ENCODE data around the gene PTGIR.
"Not testable (repeated sequence)": the region's sequence is repeated elsewhere in the genome, so short reads cannot be mapped to it uniquely, and the experiment has no call there.

The PTGIR gene

DNA sequence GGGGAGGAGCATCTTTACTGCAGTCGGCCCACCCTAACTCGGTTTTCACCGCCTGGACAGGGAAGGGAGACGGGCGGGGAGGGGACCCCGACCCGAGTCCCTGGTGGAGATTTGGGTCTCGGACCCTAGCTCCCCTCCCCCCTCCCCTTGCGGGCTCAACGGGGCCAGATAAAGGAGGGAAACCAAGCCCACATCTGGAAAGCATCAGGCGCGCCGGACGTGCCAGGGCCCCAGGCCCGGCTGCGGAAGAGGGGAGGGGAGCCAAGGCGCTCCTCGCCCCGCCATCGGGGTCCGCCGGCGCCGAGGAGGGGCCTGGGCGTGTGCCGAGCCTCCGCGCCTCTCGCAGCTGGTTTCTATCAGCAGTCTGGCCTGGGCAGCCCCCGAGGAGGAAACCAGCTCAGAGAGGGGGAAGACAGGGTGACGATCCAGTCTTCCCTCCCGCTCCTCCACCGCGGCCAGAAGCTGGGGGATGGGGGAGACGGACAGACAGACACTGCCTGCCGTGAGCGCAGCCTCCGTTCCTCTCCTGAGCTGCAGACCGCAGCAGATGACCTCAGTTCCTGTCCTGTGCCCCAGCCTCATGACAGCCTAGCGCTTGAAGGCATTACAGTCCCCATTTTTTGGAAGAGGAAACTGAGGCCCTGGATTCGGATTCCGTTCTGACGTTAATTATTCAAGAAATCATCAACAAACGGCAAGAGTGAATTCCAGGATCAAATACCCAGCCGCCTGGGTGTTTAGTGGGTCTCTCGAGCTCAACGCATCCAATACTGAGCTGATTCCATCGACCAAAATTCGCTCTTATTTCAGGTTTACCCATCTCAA is 14.7 kb upstream of the PTGIR start:
- DNase-seq, result peak; percentile 70

DNA sequence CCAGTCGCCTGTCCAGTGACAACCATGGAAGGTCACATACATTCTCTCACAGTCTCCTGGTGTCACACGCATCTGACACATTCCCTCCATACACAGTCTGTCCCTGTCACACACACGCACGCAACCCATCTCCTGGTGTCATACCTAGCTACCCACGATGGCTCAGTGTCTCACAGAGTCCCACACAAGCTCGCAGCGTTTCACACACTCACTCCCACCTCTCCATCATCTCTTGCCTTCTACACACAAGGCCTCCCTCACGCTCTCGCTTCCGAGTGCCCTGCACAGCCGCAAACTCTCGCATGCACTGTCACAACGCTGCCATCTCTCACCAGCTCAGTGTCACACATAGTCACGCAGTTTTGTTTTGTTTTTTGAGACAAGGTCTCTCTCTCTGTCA is 12.3 kb upstream of the PTGIR start:
- no peak for DNase-seq

DNA sequence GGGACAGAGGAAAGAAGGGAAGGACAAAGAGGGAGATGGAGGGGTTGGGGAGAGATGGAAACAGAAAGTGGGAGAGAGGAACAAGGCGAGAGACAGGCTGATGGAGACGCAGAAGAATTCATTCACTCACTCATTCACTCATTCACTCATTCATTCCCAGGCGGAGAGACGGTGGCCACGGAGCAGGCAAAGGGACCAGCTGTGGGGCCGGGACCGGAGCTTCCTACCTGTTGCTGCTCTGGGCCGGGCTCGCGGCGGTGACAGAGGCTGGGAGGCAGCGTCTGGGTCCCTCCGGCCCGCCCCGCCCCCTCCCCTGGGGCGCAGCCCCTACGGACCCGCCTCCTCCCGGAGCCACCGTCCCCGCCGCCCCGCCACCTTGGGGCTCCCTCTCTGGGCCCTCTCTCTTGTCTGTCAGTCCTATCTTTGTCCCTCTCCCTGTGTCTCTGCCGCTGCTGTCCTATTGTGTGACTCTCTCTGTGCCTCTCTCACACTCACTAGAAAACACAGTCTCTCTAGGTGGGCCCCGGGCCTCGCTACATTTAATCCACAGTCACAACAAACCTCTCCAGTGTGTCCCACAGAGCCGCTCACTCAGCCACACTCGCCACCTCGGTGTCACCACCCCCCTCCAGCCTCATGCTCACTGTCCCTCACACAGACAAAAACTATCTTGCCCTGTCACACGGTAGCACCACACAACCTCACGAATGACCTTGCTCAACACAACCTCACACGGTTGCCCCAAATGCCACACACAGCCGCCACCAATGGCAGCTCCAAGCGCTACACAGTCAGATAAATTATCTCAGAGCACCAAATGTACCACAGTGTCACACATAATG is 11.3 kb upstream of the PTGIR start, which contains the start of gene GNG8:
Gene GNG8, minus strand, starts transcription at position 283 of the 842 bp plus-strand sequence. CDS start 1,520 bp downstream, outside the sequence.
- DNase-seq, result peak; percentile 61

DNA sequence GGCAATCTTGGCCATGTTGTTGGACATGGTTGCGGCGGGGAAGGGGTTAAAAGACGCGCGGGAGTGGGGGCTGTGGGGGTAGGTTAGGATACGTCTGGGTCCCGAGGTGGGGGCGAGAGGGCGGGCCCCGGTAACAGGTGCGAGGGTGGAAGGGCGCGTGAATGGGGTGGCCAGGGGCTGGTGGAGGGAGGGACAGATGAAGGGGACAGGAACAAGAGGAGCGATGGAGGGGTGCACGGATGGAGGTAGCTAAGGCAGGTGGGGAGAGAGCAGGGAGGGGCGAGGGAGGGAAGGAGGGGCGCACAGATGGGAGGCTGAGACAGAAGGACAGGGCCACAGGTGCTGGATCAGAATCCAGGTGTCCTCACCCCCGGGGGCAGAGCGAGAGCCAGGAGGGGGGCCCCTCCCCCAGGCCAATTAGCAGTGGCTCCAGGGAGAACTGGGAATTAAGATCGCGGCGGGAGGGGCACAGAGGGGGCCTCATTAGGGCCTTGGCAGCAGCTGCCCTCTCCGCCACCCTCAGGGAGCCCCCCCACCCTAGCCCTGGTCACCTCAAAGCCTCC is 9.8 kb upstream of the PTGIR start:
- DNase-seq, result peak; percentile 96

DNA sequence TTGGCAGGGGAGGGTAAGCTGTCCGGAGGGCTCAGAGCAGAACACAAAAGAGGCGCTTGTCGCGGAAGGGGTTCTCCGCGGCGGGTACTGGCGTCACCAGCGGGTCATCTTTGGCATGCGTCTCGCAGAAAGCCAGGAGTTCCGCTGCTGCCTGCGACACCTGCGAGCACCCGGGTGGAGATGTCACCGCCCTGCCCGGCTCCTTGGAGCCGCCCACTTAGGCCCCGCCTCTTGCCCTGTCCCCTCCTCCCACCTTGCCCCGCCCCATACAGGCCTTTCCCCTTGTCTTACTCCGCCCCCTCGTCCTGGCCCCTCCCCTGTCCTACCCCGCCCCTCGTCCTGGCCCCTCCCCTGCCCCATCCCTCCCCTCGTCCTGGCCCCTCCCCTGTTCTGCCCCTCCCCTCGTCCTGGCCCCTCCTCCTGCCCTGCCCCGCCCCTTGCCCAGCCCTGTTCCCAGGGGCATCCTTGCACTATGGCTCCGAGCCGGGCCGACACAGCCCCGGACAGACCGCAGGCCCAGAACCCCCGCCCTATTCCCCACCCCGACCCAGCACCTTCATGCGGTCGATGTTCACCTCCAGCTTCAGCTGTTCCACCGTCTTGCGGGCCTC is 9.3 kb upstream of the PTGIR start:
- DNase-seq, result peak; percentile 93

DNA sequence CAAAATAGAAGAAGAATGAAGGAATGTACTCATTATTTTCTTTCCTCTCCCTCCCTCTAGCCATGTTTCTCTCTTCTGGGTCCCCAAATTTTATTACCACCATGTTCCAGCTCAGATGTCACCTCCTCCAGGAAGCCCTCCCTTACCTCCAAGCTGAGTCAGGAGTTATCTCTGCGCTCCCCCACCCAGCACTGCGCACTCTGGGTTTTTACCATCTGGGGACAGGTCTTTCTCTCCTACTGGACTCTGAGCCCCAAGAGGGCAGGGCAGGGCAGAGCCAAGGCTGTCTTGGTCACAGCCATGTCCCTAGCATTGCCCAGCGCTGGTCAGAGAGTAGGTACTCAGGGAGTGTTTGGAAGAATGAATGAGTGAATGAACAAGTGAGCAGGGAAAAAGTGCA is 8.2 kb upstream of the PTGIR start:
- no peak for DNase-seq

DNA sequence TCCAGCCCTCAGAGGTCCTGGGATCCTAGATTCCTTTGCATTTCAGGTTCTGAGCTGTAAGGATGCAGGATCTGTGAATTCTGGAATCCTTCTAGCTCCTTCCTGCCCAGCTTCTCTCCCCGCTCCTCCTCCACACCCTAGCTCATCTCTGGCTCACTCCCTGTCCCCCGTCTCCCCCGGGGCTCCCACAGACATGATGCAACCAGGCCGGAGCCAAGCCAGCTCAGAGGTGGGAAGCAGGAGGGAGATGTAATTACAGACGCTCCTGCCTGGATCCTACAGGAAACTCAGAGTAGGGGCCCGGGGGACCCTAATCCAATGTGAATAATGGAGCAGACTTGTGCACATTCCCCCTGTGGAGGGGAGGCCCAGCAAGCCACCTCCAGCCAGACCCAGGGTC is 6.6 kb upstream of the PTGIR start:
- peak; percentile 23 for DNase-seq

DNA sequence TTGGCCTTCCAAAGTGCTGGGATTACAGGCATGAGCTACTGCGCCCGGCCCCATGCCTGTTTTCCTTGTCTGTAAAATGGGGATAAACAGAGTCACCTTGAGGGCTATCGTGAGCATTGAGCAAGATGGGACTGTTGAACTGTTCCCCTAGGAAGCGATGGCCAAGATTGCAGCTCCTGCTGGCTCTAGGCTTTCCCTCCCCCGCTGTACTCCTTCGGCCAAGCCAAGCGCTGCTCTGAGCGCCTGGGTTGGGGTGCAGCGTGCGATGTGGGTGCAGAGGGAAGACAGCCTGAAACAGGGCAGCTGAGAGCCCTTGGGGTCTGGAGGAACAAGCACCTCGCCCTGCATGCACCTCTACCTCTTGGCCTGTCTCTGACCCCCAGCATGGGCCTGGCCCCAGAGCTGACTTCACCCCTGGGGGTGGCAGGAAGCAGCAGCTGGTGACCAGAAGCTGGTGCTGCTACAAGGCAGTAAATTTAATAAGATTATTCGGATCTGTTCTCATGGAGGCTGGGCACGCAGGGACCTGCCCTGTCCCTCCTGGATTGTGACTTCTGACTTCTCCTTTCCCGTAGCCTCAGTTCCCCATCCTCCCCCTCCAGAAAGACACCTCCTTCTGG is 5.8 kb upstream of the PTGIR start:
- peak; percentile 24 for DNase-seq

DNA sequence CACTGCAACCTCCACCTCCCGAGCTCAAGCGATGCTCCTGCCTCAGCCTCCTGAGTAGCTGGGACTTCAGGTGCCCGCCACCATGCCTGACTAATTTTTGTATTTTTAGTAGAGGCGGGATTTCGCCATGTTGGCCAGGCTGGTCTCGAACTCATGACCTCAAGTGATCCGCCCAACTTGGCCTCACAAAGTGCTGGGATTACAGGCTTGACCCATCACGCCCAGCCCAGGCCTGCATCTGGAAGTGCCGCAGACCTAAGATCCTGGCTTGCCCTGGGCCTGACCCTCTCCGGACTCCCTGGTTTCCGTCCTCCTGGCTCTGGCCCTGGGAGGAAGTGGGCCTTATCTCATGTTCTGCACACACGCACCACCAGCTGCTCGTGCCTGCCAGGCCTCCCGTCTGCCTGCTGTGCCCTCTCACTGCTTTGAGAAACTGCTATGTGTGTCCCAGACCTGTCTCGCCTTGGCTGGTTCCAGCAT is 4.7 kb upstream of the PTGIR start:
- no peak for DNase-seq

DNA sequence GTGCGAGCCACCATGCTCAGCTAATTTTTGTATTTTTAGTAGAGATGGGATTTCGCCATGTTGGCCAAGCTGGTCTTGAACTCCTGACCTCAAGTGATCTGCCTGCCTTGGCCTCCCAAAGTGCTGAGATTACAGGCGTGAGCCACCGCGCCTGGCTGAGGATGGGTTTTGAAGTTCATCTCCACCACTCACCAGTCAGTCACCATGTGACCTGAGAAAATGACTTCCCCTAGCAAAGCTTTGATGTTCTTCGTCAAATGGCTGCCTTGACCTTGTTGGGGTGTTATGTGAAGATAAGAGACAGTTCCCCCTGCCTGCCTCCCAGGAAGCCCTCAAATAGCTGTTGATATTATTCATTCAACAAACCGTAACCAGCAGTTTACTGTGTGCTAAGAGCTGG is 4.1 kb upstream of the PTGIR start:
- DNase-seq, result not testable (repeated sequence)

DNA sequence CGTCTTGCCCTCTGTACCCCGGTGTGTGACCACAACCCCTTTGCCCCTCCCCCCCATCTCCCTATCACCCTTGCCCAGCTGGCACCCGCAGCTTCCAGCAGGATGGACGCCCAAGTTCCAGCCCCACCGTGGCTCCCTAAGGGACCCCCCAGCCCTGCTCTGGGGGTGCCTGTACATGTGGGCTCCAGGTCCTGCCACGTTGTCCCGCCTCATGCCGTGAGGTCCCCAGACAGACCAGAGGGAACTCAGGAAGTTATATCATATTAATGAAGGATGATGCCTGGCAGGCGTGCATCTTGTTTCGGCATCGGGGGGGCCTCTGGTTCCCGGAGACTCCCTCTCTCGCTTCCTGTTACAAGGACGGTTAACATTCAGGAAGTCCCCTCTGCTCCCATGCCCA is 1.6 kb upstream of the PTGIR start:
- no peak for DNase-seq

DNA sequence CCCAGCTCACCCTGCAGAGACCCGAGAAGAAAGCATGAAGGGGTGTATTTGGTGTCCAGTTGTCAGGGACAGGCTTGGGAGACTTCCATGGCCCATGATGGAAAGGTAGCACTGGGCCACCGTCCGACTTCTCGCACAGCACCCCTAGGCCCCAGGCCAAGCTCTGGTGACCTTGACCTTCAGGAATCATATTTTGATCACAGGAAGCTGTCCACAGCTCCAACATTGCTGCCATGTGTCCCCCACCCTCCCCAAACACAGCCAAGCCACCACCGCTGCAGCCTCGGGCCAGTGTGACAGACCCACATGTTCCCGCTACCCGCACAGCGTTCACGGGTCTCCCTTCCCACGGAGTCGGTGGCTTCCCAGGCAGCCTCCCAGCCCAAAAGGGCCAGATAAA is 842 bp upstream of the PTGIR start:
- DNase-seq, result no peak

DNA sequence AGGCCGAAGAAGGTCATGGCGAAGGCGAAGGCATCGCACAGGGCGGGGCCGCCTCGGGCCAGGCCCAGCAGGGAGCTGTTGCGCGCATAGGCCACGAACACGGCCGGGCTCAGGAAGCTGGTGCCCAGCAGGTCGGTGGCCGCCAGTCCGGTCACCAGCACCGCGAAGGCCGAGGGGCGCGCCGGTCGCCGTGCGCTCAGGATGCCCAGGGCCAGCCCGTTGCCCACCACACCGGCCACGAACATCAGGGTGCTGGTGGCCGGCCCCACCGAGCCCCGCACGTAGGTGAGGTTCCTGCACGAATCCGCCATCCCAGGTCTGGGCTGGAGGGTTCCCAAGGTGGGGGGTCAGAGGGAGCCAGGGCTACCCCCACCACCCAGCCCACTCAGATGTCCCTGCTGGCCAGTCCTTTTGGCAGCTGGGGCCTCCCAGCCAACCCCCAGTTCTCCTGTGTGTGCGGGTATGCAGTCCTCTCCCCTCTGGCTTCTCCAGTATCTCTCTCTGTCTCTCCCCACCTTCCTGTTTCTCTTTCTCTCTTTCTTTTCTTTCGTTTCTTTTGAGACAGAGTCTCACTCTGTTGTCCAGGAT is 880 bp downstream of the PTGIR start:
- no peak for DNase-seq

DNA sequence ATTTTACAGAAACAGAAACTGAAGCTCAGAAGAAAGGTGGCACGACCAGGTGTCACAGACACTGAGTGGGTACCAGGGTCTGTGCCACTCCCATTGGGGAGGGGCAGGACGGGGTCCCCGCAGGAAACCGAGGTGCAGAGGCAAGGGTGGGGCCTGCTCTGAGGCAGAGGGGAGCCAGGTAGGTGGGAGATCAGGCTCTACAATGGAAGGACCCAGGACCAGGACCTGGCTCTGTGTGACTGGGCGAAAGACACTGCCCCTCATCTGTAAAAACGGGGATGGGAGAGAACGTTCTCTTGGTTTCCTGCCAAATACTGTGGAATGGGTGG is 2.8 kb downstream of the PTGIR start:
- no peak for DNase-seq

DNA sequence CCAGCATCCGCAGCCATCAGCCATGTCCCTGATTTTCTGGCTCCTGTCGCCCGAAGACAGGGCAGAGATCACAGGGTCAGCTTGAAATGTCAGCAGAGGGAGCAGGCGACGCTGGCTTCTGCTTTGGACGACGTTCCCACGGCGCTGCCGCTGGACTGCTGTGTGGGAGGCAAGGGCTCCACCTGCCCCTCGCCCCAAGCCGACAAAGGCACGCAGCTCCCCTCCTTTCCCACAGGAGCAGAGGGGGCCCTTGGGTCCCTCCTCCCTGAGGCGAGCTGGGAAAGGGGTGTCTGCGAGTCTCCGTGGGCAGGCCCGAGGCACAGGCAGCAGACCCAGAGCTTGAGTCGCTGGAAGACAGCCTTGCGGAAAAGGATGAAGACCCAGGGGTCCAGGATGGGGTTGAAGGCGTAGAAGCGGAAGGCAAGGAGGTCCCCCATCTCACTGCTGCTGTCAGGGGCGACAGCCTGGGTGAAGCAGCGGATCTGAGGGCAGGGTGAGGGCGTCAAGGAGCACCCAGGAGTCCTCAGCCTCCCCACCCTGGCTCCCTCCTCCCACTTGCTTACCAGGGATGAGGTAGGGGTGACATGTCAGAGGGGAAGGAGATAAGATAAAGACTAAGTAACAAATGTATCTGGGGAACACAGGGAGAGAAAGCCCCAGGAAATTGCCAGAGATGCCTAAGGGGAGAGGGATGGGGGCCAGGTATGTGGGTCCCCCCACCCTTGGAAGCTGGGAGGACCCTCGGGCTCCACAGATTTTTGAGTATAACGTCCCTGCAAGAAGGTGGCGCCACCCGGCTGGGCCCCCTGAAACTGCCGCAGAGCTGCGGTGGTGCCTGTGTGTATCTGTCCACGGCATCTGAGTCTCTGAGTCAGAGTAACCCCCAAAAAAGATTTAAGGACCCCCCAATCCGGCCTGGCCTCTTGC is 3.4 kb downstream of the PTGIR start:
- DNase-seq, result no peak

DNA sequence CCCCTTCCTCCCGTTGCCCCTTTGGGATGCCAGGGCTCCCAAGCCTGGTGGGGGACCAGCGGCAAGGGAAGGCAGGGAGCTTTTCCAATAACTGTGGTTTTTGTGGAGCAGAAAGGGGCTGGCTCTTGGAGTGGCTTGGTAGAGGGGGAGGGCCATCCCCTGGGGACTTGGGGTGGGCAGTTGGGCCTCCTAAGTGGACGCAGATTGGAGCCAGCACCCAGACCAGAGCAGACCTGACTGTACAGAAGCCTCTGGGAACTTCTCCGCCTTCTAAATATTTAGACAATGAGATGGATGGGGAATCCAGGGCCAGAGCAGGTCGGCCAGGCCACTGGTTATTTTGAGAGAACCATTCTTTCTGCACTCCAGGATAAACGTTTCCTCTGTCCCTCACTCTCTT is 4.2 kb downstream of the PTGIR start:
- DNase-seq, result no peak

DNA sequence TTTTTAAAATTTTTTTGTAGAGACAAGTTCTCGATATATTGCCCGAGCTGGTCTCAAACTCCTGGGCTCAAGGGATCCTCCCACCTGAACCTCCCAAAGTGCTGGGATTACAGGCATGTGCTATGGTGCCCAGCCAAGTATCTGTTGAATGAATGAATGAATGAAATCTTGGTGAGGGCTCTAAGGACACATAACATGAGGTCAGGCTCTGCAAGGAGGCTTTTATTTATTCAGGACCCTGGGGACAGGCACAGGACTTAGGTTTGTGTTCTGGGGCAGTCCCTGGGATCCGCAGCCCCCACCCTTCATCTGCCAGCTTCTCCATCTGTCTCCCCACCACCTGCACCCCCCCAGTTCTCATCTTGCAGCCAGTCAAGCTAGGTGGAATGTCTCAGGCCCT is 4.6 kb downstream of the PTGIR start:
- DNase-seq, result no peak

DNA sequence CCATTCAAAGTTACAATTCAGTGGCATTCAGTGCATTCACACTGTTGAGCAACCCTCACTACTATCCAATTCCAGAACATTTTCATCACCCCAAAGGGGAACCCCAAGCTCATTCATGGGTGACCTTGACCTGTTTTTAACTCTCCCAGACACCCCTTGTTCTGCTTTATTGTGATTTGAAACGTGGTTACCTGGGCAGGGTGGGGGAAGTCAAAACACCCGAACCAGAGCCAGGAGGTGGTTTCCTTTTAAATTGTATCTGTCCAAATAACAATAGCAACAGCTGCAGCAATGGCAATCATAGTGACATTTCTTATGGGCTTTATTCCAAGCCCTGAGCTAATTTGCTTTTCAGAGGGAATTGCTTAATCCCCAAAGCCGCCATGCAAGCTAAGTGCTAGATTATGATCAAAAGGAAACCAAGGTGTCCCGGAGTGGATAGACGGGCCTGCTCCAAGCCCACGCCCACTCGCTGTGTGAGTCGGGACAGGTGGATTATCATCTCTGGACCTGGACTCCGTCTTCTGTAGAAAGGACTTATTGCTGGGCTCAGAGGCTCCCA is 6.1 kb downstream of the PTGIR start:
- peak; percentile 76 for DNase-seq

DNA sequence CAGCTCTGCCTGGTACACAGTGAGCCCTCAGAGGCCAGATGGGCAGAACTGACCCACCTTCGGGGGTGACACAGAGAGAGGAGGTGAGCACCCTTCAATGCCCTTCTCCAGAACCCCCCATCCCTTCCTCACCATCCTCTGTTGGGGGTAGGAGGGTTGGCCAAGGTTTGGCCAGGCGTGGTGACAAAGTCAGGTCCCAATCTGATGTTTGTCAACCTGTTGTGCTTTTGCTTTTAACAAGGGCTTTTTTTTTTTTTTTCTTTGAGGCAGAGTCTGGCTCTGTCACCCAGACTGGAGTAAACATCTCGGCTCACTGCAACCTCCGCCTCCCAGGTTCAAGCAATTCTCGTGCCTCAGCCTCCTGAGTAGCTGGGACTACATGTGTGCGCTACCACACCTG is 7.3 kb downstream of the PTGIR start:
- no peak for DNase-seq

DNA sequence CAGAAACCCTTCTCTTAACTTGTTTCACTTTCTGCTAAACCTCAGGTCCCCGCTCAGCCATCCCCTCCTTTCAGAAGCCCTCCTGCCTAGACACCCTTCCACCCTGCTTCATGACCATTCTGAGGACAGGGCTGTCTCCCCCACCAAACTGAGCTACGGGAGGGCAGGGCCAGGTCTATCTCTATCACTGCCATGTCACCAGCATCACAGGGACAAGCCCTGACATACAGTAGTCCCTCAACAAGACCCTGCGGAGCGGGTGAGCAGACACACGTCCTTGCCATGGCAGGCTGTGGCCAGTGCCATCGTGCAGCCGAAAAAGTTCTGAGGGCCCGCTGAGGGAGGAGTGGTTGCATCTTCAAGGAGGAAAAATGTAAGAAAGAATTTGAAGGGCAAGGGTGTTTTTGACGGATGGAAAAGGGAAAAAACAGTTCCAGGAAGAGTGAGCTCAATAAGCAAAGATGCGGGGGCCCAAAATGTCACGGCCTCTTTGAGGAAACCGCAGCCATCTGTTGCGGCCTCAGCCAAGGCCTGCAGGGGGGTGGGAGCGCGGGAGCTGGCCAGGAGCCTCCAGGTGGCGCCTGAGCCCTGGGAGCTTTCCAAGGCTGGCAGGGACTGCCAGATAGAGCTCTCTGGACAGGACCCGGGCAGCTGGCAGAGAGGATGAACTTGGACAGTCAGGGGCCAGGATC is 8.1 kb downstream of the PTGIR start:
- peak; percentile 88 for DNase-seq

All from NCI-H69 (cell line).